Adrenal gland (tissue), 5 donors: Measurements from ENCODE around the gene ACLY.

ENCODE experiments used
- CTCF ChIP-seq, 6 experiments: fragments of 450-650 bp in 4 of 6; fragments of 200-600 bp in 2 of 6; sonication (generic) in 1 of 6; IDR thresholded peaks; 1 replicate in 5 of 6; 2 replicates in 1 of 6; pipeline versions ENCODE4 v1.5.1 to v1.8.0; 2016 to 2021; ENCODE audit warnings: antibody characterized with exemption in 6 of 6, mild to moderate bottlenecking in 2 of 6, moderate library complexity in 1 of 6
- POLR2A ChIP-seq, 2 donors: fragments of 450-650 bp; IDR thresholded peaks; one replicate each; pipeline ENCODE4 v1.6.1; 2017; ENCODE audit warnings: antibody characterized with exemption in 2 of 2, mild to moderate bottlenecking in 2 of 2, moderate library complexity in 1 of 2
- donor health status: DM: no; HTN: no; CAD: no.

DNA sequence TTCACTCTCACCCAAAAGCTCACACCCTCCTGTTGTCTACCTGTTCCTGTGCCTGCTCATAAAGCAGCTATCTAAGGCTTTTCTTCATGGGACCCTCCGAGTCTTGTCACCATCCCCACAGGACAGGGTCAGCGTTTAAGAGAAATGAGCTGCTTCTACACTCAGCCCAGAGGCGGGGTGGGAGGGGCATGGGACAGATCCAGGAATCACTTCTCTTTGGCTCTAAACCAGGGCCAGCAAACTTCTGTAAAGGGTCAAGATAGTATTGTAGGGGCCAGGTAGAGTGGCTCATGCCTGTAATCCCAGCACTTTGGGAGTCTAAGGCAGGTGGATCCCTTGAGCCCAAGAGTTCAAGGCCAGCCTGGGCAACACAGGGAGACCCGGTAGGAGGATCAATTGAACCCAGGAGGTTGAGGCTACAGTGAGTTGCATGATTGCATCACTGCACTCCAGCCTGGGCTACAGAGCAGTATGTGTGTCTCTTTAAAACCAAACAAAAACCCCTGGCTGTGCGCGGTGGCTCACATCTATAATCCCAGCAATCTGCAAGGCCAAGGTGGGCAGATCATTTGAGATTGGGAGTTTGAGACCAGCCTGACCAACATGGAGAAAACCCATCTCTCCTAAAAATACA is 30.3 kb downstream of the ACLY start:
- no peak for TF ChIP-seq POLR2A (IDR thresholded peaks at IDR 0.05)
- TF ChIP-seq CTCF (IDR thresholded peaks at IDR 0.05), result no peak
